HFFc6 (cell line): ENCODE results near the gene CLEC2D. TPM values are rescaled to one million over a fixed set of nuclear protein-coding genes. Genes with fewer than 3 reads are reported as not detected.

Experiments used
- DNase-seq: peaks from one replicate; pipeline ENCODE4 v3.0.0-alpha.2; 2018
- H3K27ac Mint-ChIP-seq: 2 replicates; pipeline ENCODE4 v1.8.0; 2020; ENCODE audit warnings: mild to moderate bottlenecking, mixed read lengths
- H3K27me3 Mint-ChIP-seq: 2 replicates; pipeline ENCODE4 v1.8.0; 2021; ENCODE audit warnings: mild to moderate bottlenecking, moderate library complexity, mixed read lengths; ENCODE audit not compliant: insufficient read depth
- H3K36me3 Mint-ChIP-seq: 2 replicates; pipeline ENCODE4 v1.8.0; 2021; ENCODE audit warnings: low read depth, mixed read lengths
- H3K4me1 Mint-ChIP-seq: 2 replicates; pipeline ENCODE4 v1.8.0; 2020; ENCODE audit warnings: low read depth, mixed read lengths
- H3K4me3 Mint-ChIP-seq: 2 replicates; pipeline ENCODE4 v1.8.0; 2020; ENCODE audit warnings: mild to moderate bottlenecking, moderate library complexity, mixed read lengths
- H3K9me3 Mint-ChIP-seq: 2 replicates; pipeline ENCODE4 v1.8.0; 2020; ENCODE audit warnings: mild to moderate bottlenecking, mixed read lengths
- CTCF ChIP-seq: fragments of 200-600 bp; sonication (generic); IDR thresholded peaks from 2 replicates; pipeline ENCODE4 v1.5.0; 2021; ENCODE audit warnings: antibody characterized with exemption, mild to moderate bottlenecking
- total RNA-seq, 6 experiments: library from RNA; stranded (reverse); fragmentation: NEBNext Ultra II Directional; extraction: Animal tissue kit (Norgen Biotek cat#: 25700); gene quantifications; 2 replicates in 1 of 6; 3 replicates in 5 of 6; pipeline ENCODE4 v1.2.3, GENCODE V29; 2021

CLEC2D gene
- total RNA-seq, 6 experiments from 2014 or later, result 1.1 to 1.9 (median 1.5) TPM

GRCh38 chr12:9730591-9730990 is 61.1 kb downstream of the CLEC2D start:
- DNase-seq, result no peak
- Mint-ChIP-seq H3K4me3 (no peak overlapping the region), H3K36me3 (no peaks in the 10 kb centered on the region), H3K4me1 (no peaks in the 10 kb centered on the region), H3K27ac (no peak overlapping the region), H3K27me3 (peaks cover 7% of the 10 kb centered on the region; the same call in 1 of the 2 replicates), H3K9me3 (no peaks in the 10 kb centered on the region)
- TF ChIP-seq CTCF, result no peak

GRCh38 chr12:9731393-9731792 is 61.9 kb downstream of the CLEC2D start:
- no peaks in the 10 kb centered on the region for H3K4me1 Mint-ChIP-seq
- peaks cover 7% of the 10 kb centered on the region; the same call in 1 of the 2 replicates for H3K27me3 Mint-ChIP-seq
- no peaks in the 10 kb centered on the region for H3K36me3 Mint-ChIP-seq
- no peaks in the 10 kb centered on the region for H3K9me3 Mint-ChIP-seq
- no peak overlapping the region for H3K4me3 Mint-ChIP-seq
- no peak for TF ChIP-seq CTCF
- DNase-seq, result no peak
- no peak overlapping the region for H3K27ac Mint-ChIP-seq

- H3K27ac Mint-ChIP-seq, result no peak overlapping the region
- TF ChIP-seq CTCF, result no peak
- no peaks in the 10 kb centered on the region for H3K36me3 Mint-ChIP-seq
- H3K4me3 Mint-ChIP-seq, result no peak overlapping the region
- peaks cover 7% of the 10 kb centered on the region; the same call in 1 of the 2 replicates for H3K27me3 Mint-ChIP-seq
- H3K9me3 Mint-ChIP-seq, result no peaks in the 10 kb centered on the region
- DNase-seq, result no peak
- no peaks in the 10 kb centered on the region for H3K4me1 Mint-ChIP-seq
These were observed 62.3 kb downstream of the CLEC2D start for GRCh38 chr12:9731797-9732196.

- no peak for DNase-seq
- H3K27me3 Mint-ChIP-seq, result peaks cover 7% of the 10 kb centered on the region; the same call in 1 of the 2 replicates
- no peaks in the 10 kb centered on the region for H3K36me3 Mint-ChIP-seq
- H3K27ac Mint-ChIP-seq, result no peak within 1 kb of the TSS
- no peaks in the 10 kb centered on the region for H3K9me3 Mint-ChIP-seq
- H3K4me1 Mint-ChIP-seq, result no peaks in the 10 kb centered on the region
- TF ChIP-seq CTCF, result no peak
- H3K4me3 Mint-ChIP-seq, result no peak within 1 kb of the TSS
These were observed 63.5 kb downstream of the CLEC2D start, which contains the start of gene CLECL1 for GRCh38 chr12:9732921-9733461. TSS of gene CLECL1 (minus strand) at chr12:9733097.

- no peak for TF ChIP-seq CTCF
- no peaks in the 10 kb centered on the region for H3K4me1 Mint-ChIP-seq
- peaks cover 13% of the 10 kb centered on the region for H3K27me3 Mint-ChIP-seq
- H3K27ac Mint-ChIP-seq, result no peak overlapping the region
- no peak for DNase-seq
- H3K9me3 Mint-ChIP-seq, result no peaks in the 10 kb centered on the region
- no peak overlapping the region for H3K4me3 Mint-ChIP-seq
- no peaks in the 10 kb centered on the region for H3K36me3 Mint-ChIP-seq
These were observed 66.1 kb downstream of the CLEC2D start for GRCh38 chr12:9735601-9736000.
